Measurements from ENCODE around the gene CCDC57.

- TF ChIP-seq EZH2phosphoT487 (IDR thresholded peaks at IDR 0.05; ENCODE audit: insufficient read depth, low read depth): no peak
- no peak for TF ChIP-seq EZH2 (IDR thresholded peaks at IDR 0.05; ENCODE audit: insufficient read depth, poor library complexity, severe bottlenecking)
Measured at GRCh38 chr17:82180776-82181528, 31.7 kb downstream of the CCDC57 start.
